VCaP (cell line): ENCODE measurements around the gene MAP7D3.

Experiments
- H3K27ac ChIP-seq: fragments of 450-650 bp; 2 replicates; pipeline ENCODE4 v1.5.1; 2017
- TF ChIP-seq, protein P1 (sequence below): fragments of 450-650 bp; conservative IDR thresholded peaks from 2 replicates; pipeline ENCODE4 v1.5.1; 2017; ENCODE audit warnings: mild to moderate bottlenecking, moderate library complexity

The MAP7D3 gene

DNA sequence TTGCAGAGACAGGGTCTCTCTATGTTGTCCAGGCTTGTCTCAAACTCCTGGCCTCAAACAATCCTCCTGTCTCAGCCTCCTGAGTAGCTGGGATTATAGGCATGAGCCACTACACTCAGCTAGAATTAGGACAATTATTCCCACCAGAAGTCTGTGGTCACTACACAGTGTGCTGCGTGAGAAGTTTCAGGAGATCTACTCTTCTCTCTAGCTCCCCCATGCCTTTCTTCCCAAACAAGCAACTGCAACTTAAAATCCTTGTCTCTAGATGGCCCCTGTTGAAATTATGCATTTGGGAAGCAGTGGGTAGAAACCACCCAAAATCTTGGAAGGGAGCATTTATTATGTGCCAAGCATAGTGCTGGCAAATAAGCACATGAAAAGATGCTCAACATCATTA lies 21.1 kb upstream of the MAP7D3 start:
- TF ChIP-seq, protein P1, sequence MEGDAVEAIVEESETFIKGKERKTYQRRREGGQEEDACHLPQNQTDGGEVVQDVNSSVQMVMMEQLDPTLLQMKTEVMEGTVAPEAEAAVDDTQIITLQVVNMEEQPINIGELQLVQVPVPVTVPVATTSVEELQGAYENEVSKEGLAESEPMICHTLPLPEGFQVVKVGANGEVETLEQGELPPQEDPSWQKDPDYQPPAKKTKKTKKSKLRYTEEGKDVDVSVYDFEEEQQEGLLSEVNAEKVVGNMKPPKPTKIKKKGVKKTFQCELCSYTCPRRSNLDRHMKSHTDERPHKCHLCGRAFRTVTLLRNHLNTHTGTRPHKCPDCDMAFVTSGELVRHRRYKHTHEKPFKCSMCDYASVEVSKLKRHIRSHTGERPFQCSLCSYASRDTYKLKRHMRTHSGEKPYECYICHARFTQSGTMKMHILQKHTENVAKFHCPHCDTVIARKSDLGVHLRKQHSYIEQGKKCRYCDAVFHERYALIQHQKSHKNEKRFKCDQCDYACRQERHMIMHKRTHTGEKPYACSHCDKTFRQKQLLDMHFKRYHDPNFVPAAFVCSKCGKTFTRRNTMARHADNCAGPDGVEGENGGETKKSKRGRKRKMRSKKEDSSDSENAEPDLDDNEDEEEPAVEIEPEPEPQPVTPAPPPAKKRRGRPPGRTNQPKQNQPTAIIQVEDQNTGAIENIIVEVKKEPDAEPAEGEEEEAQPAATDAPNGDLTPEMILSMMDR: no peak

DNA sequence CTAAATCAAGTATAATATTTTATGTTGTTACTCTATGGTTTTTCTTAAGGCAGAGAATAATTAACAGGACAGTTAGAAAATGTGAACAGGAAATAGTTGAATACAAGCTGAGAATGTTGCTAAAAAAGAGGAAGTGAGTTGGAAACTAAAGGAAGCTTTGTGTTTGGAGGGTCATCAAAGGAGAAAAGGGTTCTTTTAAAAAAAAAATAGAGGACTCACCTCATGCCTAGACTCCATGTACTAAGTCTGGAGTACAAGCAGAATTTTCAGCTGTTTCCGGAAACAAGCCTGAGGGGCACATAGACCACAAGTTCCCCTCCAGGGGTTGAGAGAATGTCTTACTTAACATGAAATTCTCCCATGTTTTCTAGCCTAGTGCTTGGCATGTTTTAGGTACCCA lies 20.1 kb upstream of the MAP7D3 start:
- H3K27ac ChIP-seq: no peak overlapping the region
- TF ChIP-seq, protein P1: no peak

More for the DNA sequence above, 21.1 kb upstream of the MAP7D3 start:
- H3K27ac ChIP-seq: no peak overlapping the region

DNA sequence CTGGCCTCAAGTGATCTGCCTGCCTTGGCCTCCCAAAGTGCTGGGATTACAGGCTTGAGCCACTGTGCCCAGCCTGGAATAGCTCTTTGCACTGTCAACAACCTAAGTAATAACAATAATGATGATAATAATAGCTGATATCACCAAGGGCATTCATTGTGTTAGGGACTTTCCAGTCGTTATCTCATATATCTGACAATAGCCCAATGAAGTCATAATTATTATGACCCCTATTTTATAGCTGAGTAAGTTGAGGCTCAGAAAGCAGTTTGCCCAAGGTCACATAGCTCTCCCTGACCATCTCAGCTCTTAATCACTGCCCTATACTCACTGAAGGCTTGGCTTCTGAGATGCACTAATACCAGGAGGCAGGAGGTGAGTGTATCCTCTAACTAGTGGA lies 18.7 kb upstream of the MAP7D3 start:
- no peak overlapping the region for H3K27ac ChIP-seq
- TF ChIP-seq, protein P1: no peak

DNA sequence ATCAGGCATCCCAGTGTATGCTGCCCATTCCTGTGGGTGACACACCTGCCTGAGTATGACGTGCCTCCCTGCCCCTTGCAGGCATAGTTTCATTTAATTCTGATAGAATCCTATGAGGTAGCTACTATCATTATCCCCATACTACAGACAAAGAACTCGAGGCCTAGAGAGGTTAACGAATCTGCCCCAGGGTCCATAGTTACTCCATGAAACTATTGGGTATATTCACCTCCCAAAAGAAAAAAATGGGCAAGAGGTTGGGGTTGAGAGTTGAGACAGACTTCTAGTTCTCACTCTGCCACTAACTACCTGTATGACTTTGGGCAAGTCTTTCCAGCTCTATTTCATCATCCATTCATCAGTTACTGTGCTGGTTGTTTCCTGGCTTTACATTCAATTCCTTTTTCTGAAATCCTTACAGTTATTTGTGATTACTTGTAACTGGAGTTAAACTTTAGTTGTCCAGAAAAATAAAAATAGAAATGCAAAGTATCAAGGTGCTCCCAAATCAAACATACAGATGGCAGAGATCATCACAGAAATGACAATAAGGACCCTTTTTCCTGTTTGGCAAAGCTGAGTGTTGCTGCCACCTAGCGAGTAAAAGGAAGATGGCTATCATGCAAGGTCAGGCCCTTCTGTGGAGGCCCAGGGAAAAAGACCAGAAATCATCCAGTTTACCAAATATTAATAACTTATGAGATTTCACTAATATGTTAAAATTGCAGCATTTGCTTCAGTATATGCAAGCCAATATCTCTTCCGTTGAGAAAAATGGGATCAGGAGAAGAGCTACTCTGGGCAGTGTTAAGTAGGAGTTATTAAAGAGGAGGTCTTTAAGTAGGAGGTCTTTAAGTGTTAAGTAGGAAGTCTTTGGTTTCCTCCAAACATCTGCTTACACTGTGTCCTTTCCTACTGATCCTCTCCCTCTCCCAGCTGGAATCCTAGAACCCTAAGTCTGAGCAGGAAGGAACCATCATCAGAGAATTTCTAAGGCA lies 17.1 kb upstream of the MAP7D3 start:
- TF ChIP-seq, protein P1: peak; percentile 86
- no peak overlapping the region for H3K27ac ChIP-seq

DNA sequence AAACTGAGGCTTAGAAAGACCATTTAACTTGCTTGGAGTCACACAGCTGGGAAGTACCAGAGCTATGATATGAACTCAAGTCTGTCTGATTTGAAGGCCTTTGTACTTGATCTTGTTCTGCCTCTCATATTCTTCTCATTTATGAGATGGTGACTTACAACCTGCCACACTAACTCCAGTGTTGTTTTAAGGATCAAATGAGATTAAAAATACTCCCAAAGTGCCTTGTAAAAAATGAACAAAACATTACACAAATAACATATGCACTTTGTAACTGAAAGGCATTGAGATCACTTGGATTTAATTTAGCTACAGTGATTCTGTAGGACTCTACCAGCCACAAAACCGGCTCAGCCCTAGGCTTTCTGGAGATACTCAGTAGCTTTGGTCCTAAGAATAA lies 15.6 kb upstream of the MAP7D3 start:
- TF ChIP-seq, protein P1: no peak
- H3K27ac ChIP-seq: no peak overlapping the region

DNA sequence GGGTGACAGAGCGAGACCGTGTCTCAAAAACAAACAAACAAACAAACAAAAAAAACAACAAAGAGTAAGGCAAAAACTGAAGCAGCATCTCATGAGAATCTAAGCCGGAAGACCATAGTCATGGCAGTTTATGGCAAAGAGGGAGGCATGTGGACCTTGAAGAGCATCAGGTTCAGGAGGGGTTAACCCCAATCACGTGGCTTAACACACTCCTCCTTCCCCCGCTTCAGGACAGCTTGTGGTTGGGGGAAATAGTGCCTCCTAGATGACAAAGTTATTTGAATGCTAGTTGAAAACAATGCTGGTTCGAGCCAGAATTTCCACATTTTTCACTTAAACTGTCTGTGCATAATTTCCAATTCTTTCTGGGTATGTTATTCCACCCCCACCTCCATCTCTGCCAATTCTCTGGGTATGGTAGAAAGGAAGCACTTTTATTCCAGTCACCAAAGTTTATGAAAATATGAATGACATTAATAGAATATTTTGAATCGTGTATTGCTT lies 11.7 kb upstream of the MAP7D3 start:
- TF ChIP-seq, protein P1: no peak
- H3K27ac ChIP-seq: no peak overlapping the region

DNA sequence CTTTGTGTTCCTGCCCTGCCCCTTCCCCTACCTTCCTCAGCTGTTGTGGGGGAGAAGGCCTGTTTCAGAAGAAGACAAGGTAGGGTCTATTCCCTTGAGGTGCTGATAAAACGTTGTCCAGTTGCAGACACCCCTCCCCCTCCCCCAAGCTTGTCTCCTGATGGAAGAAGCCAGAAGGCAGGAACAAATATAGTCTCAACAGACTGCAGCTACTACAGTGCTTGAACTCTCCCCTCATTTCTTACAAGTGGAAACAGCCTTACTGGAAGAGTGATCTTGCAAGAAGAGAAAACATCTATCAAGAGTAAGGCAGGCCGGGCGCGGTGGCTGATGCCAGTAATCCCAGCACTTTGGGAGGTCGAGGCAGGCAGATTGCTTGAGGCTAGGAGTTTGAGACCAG lies 11.0 kb upstream of the MAP7D3 start:
- TF ChIP-seq, protein P1: no peak
- H3K27ac ChIP-seq: no peak overlapping the region
